Ishikawa (cell line): ENCODE results near the gene PTPRN2.

ENCODE experiments used
- EP300 ChIP-seq: IDR thresholded peaks from 2 replicates; pipeline ENCODE4 v1.6.1; 2012; ENCODE audit warnings: borderline replicate concordance
- TF ChIP-seq, protein P1 (sequence below): IDR thresholded peaks from 2 replicates; pipeline ENCODE4 v1.6.1; 2012

DNA sequence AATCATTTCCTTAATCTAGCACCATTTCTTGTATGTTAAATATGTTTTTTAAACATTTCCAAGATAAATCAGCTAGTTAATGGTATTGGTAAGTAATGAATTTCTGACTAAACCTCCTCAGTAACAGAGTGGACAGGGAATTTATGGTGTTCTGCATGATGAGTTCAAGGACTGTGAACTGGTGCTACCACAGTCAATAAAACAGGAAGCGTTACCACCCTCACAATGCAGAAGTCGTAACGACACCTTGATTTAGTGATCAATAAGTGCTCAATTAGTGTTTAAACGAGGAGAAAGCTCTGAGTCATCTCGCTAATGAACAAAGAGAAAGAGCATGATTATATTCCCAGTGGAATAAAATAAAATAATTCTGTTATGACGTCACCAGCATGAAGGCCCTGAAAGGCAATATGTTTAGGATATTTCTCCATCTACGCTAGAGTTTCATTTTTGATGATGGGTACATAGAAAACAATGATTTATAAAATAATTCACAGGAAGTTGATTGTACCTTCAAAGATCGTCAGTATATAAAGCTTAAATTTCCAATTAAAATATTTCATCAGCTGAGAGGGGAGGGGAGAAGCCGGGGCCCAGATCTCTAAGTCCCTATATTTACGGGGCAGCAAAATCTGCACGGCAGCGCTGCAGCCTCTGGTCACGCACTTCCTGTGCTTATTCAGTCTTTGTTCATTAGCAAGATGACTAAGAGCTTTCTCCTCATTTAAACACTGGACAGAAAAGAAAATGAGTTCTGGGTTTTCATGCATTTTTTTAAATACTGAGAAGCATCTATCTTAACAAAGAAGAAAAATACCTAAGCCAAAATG, 400.5 kb downstream of the PTPRN2 start:
- TF ChIP-seq, protein P1, sequence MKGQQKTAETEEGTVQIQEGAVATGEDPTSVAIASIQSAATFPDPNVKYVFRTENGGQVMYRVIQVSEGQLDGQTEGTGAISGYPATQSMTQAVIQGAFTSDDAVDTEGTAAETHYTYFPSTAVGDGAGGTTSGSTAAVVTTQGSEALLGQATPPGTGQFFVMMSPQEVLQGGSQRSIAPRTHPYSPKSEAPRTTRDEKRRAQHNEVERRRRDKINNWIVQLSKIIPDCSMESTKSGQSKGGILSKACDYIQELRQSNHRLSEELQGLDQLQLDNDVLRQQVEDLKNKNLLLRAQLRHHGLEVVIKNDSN, result no peak
- no peak for TF ChIP-seq EP300
